H9 (cell line): ENCODE results near the gene PARP3. TPM values are rescaled to one million over a fixed set of nuclear protein-coding genes. Genes with fewer than 3 reads are reported as not detected.

Experiments used
- DNase-seq: peaks from one replicate; pipeline ENCODE4 v3.0.0-alpha.2; 2017
- H2AFZ ChIP-seq: one replicate; pipeline ENCODE4 v1.6.1; 2013; ENCODE audit warnings: mild to moderate bottlenecking, low read length, control low read depth, moderate library complexity
- H2AK5ac ChIP-seq: 2 replicates; pipeline ENCODE4 v1.6.1; 2013; ENCODE audit warnings: low read length, control low read depth, mixed read lengths; ENCODE audit not compliant: insufficient read length
- H2BK120ac ChIP-seq: one replicate; pipeline ENCODE4 v1.6.1; 2013; ENCODE audit warnings: low read depth, mild to moderate bottlenecking, low read length, control low read depth, inconsistent platforms; ENCODE audit not compliant: poor library complexity, severe bottlenecking
- H2BK12ac ChIP-seq: 2 replicates; pipeline ENCODE4 v1.6.1; 2013; ENCODE audit warnings: low read length, control low read depth, mixed read lengths, low read depth; ENCODE audit not compliant: insufficient read length
- H2BK15ac ChIP-seq: 2 replicates; pipeline ENCODE4 v1.6.1; 2013; ENCODE audit warnings: low read depth, low read length, control low read depth
- H2BK20ac ChIP-seq: one replicate; pipeline ENCODE4 v1.6.1; 2013; ENCODE audit warnings: low read depth, mild to moderate bottlenecking, low read length, control low read depth, inconsistent platforms; ENCODE audit not compliant: poor library complexity, severe bottlenecking
- H2BK5ac ChIP-seq: 2 replicates; pipeline ENCODE4 v1.6.1; 2013; ENCODE audit warnings: low read length, control low read depth, mixed read lengths; ENCODE audit not compliant: insufficient read length
- H3K14ac ChIP-seq: 2 replicates; pipeline ENCODE4 v1.6.1; 2013; ENCODE audit warnings: low read length, control low read depth; ENCODE audit not compliant: insufficient read depth
- H3K18ac ChIP-seq: 2 replicates; pipeline ENCODE4 v1.6.1; 2013; ENCODE audit warnings: low read depth, mild to moderate bottlenecking, mixed read lengths, low read length, control low read depth; ENCODE audit not compliant: insufficient read length
- H3K23ac ChIP-seq: 2 replicates; pipeline ENCODE4 v1.6.1; 2013; ENCODE audit warnings: low read length, control low read depth, mixed read lengths, low read depth; ENCODE audit not compliant: insufficient read length
- H3K23me2 ChIP-seq: 2 replicates; pipeline ENCODE4 v1.6.1; 2013; ENCODE audit warnings: low read depth, mild to moderate bottlenecking, mixed read lengths, low read length, control low read depth; ENCODE audit not compliant: insufficient read length, poor library complexity, severe bottlenecking
- H3K27ac ChIP-seq: 2 replicates; pipeline ENCODE4 v1.5.1; 2013; ENCODE audit warnings: low read length, control low read depth, mixed read lengths, low read depth; ENCODE audit not compliant: insufficient read length
- H3K27me3 ChIP-seq: 2 replicates; pipeline ENCODE4 v1.6.1; 2013; ENCODE audit warnings: low read length, control low read depth, inconsistent platforms; ENCODE audit not compliant: insufficient read depth
- H3K4ac ChIP-seq: 2 replicates; pipeline ENCODE4 v1.6.1; 2013; ENCODE audit warnings: low read depth, mild to moderate bottlenecking, control low read depth, inconsistent platforms, low read length, moderate library complexity
- H3K4me1 ChIP-seq: 2 replicates; pipeline ENCODE4 v1.6.1; 2013; ENCODE audit warnings: low read length, control low read depth, inconsistent platforms; ENCODE audit not compliant: insufficient read depth
- H3K4me2 ChIP-seq: 2 replicates; pipeline ENCODE4 v1.6.1; 2013; ENCODE audit warnings: low read length, control low read depth, mixed read lengths; ENCODE audit not compliant: insufficient read length, insufficient read depth
- H3K56ac ChIP-seq: 2 replicates; pipeline ENCODE4 v1.6.1; 2013; ENCODE audit warnings: low read depth, mild to moderate bottlenecking, mixed read lengths, low read length, control low read depth; ENCODE audit not compliant: insufficient read length
- H3K79me1 ChIP-seq: 2 replicates; pipeline ENCODE4 v1.6.1; 2013; ENCODE audit warnings: low read depth, mild to moderate bottlenecking, moderate library complexity, low read length, control low read depth, inconsistent platforms; ENCODE audit not compliant: insufficient read depth, poor library complexity, severe bottlenecking
- H3K79me2 ChIP-seq: 2 replicates; pipeline ENCODE4 v1.6.1; 2013; ENCODE audit warnings: low read length, control low read depth, inconsistent platforms; ENCODE audit not compliant: insufficient read depth
- H3K9ac ChIP-seq: 2 replicates; pipeline ENCODE4 v1.6.1; 2013; ENCODE audit warnings: low read length, control low read depth, mixed read lengths; ENCODE audit not compliant: insufficient read length; ENCODE audit errors: extremely low read depth
- H3K9me3 ChIP-seq: one replicate; pipeline ENCODE4 v1.6.1; 2013; ENCODE audit warnings: low read depth, low read length, inconsistent platforms; ENCODE audit not compliant: control insufficient read depth
- H3T11ph ChIP-seq: one replicate; pipeline ENCODE4 v1.6.1; 2013; ENCODE audit warnings: mild to moderate bottlenecking, low read length, control low read depth, inconsistent platforms
- H4K20me1 ChIP-seq: one replicate; pipeline ENCODE4 v1.6.1; 2013; ENCODE audit not compliant: control insufficient read depth, insufficient read length, insufficient read depth
- H4K5ac ChIP-seq: 2 replicates; pipeline ENCODE4 v1.6.1; 2013; ENCODE audit warnings: low read depth, mild to moderate bottlenecking, mixed read lengths, low read length, control low read depth; ENCODE audit not compliant: insufficient read length
- H4K8ac ChIP-seq: replicated peaks from 2 replicates; pipeline ENCODE4 v1.6.1; 2013; ENCODE audit warnings: low read length, control low read depth, mixed read lengths, low read depth; ENCODE audit not compliant: insufficient read length
- H4K91ac ChIP-seq: 2 replicates; pipeline ENCODE4 v1.6.1; 2013; ENCODE audit warnings: low read depth, mild to moderate bottlenecking, moderate library complexity, mixed read lengths, low read length, control low read depth; ENCODE audit not compliant: insufficient read length
- H3K27ac Mint-ChIP-seq, 3 experiments: 2 replicates in 2 of 3; 3 replicates in 1 of 3; pipeline ENCODE4 v1.8.0; 2020 to 2021; ENCODE audit warnings: mixed read lengths in 3 of 3, mild to moderate bottlenecking in 1 of 3, moderate library complexity in 1 of 3
- H3K27me3 Mint-ChIP-seq: 2 replicates; pipeline ENCODE4 v1.8.0; 2021; ENCODE audit warnings: low read depth, mild to moderate bottlenecking, moderate library complexity, mixed read lengths
- H3K36me3 Mint-ChIP-seq, 3 experiments: 2 replicates in 2 of 3; 3 replicates in 1 of 3; pipeline ENCODE4 v1.8.0; 2020 to 2021; ENCODE audit warnings: low read depth in 3 of 3, mixed read lengths in 3 of 3; ENCODE audit not compliant: insufficient read depth in 1 of 3
- H3K4me1 Mint-ChIP-seq, 2 experiments: 2 replicates each; pipeline ENCODE4 v1.8.0; 2020; ENCODE audit warnings: mixed read lengths in 2 of 2
- H3K4me3 Mint-ChIP-seq, 2 experiments: 2 replicates in 1 of 2; 3 replicates in 1 of 2; pipeline ENCODE4 v1.8.0; 2020 to 2021; ENCODE audit warnings: mild to moderate bottlenecking in 2 of 2, mixed read lengths in 2 of 2, moderate library complexity in 1 of 2
- H3K9me3 Mint-ChIP-seq, 2 experiments: 2 replicates in 1 of 2; 3 replicates in 1 of 2; pipeline ENCODE4 v1.8.0; 2020; ENCODE audit warnings: mild to moderate bottlenecking in 2 of 2, mixed read lengths in 2 of 2, moderate library complexity in 1 of 2
- CTCF ChIP-seq: fragments of 200-600 bp; sonication (generic); conservative IDR thresholded peaks from 3 replicates; pipeline ENCODE4 v1.8.0; 2021; ENCODE audit warnings: antibody characterized with exemption, mild to moderate bottlenecking
- WGBS: extraction: QIAGEN DNeasy Blood & Tissue Kit; methylation state at CpG from one replicate; pipeline ENCODE4 v1.1.7; 2013; ENCODE audit warnings: missing lambda C conversion rate, low lambda C conversion rate, mixed read lengths; ENCODE audit not compliant: insufficient read length; ENCODE audit errors: extremely low coverage; 5-methylcytosine and 5-hydroxymethylcytosine counted together
- total RNA-seq: library from RNA; stranded (reverse); gene quantifications from 2 replicates; pipeline ENCODE4 v1.2.1, GENCODE V29; 2021

The PARP3 gene
- total RNA-seq, 1 experiment from 2014 or later, result 1.3 TPM

- Histone ChIP-seq H2BK120ac (no peak overlapping the region), H3K18ac (no peak overlapping the region), H2BK5ac (no peak overlapping the region), H3K4ac (no peak overlapping the region), H3K79me1 (peaks cover 3% of the 10 kb centered on the region), H3K4me1 (no peaks in the 10 kb centered on the region), H3K27ac (no peak overlapping the region), H3K56ac (no peak overlapping the region), H3K9me3 (no peaks in the 10 kb centered on the region), H4K5ac (no peak overlapping the region), H3K23me2 (peaks cover 12% of the 10 kb centered on the region), H3K4me2 (no peak overlapping the region), H3K79me2 (peaks cover 1% of the 10 kb centered on the region; the same call in 1 of the 2 replicates), H2BK20ac (no peak overlapping the region), H3K14ac (no peak overlapping the region), H2AK5ac (no peak overlapping the region), H3K23ac (no peak overlapping the region), H3K9ac (no peak overlapping the region), H2BK12ac (no peak overlapping the region), H2AFZ (no peak overlapping the region), H4K8ac (no peak overlapping the region), H4K91ac (no peak overlapping the region), H4K20me1 (peaks cover 6% of the 10 kb centered on the region), H3K27me3 (no peaks in the 10 kb centered on the region), H3T11ph (no peak overlapping the region), H2BK15ac (no peak overlapping the region)
- Mint-ChIP-seq H3K4me3 (no peak overlapping the region), H3K27me3 (peaks cover 83% of the 10 kb centered on the region), H3K4me1 (peaks cover 6 to 7% of the 10 kb centered on the region in 2 experiments; a peak in 3 of 4 replicates), H3K27ac (no peak overlapping the region), H3K36me3 (no peaks in the 10 kb centered on the region), H3K9me3 (no peaks in the 10 kb centered on the region)
- no peak for DNase-seq
- no peak for TF ChIP-seq CTCF
- no CpG with 5 or more reads among the region's 14 CpGs for WGBS
Measured at GRCh38 chr3:51945926-51946705, 4.0 kb downstream of the PARP3 start.
